K562 (cell line): Measurements from ENCODE around the gene PCSK6. TPM values are rescaled to one million over a fixed set of nuclear protein-coding genes. Genes with fewer than 3 reads are reported as not detected.

Experiments used
- CREB1 ChIP-seq, 2 experiments: sonication (generic) in 1 of 2; formaldehyde crosslinking in 1 of 2; IDR thresholded peaks; 2 replicates each; pipeline versions ENCODE4 v1.6.1 to v1.8.0; 2012 to 2022; ENCODE audit warnings: inconsistent platforms in 1 of 2, mild to moderate bottlenecking in 1 of 2, missing genetic modification reagents in 1 of 2, moderate library complexity in 1 of 2
- HCFC1 ChIP-seq: IDR thresholded peaks from 2 replicates; pipeline ENCODE4 v1.6.1; 2012; ENCODE audit warnings: low read depth, low read length, improper control_type of control experiment
- L3MBTL2 ChIP-seq: fragments of 450-650 bp; IDR thresholded peaks from 2 replicates; pipeline ENCODE4 v1.6.1; 2016; ENCODE audit warnings: mild to moderate bottlenecking, moderate library complexity
- LCOR ChIP-seq: sonication (generic); formaldehyde crosslinking; IDR thresholded peaks from 2 replicates; pipeline ENCODE4 v1.8.0; 2022; ENCODE audit warnings: mild to moderate bottlenecking, missing genetic modification reagents
- NBN ChIP-seq: fragments of 450-650 bp; IDR thresholded peaks from 2 replicates; pipeline ENCODE4 v1.6.1; 2016; ENCODE audit warnings: low read depth, mild to moderate bottlenecking
- RCOR1 ChIP-seq, 2 experiments: IDR thresholded peaks; 2 replicates each; pipeline ENCODE4 v1.6.1; 2012; ENCODE audit warnings: low read depth in 2 of 2, low read length in 2 of 2, borderline replicate concordance in 1 of 2, improper control_type of control experiment in 1 of 2
- TEAD2 ChIP-seq: fragments of 450-650 bp; IDR thresholded peaks from 2 replicates; pipeline ENCODE4 v1.6.1; 2016; ENCODE audit warnings: missing genetic modification characterization, control low read depth, missing compliant biosample characterization
- ZNF589 ChIP-seq: fragments of 200-800 bp; sonication (Bioruptor generic); IDR thresholded peaks from 2 replicates; pipeline ENCODE4 v1.6.1; 2016; ENCODE audit warnings: low read depth, missing genetic modification characterization, missing compliant biosample characterization
- polyA plus RNA-seq, 8 experiments: library from polyadenylated mRNA; depleted of rRNA in 4 of 8; stranded (reverse) in 5 of 8; unstranded in 3 of 8; fragments of >200 nt; fragmentation: Nextera tagmentation in 2 of 8; fragmentation: Illumina TruSeq in 1 of 8; extraction: Ambion mirVana in 2 of 8; extraction: Trizol in 1 of 8; gene quantifications; 2 replicates each; pipeline versions ENCODE4 v1.2.1 to v1.2.3, GENCODE V29; 2011 to 2014; ENCODE audit warnings: inconsistent platforms in 1 of 8, missing spikeins in 1 of 8
- total RNA-seq, 7 experiments: library from RNA; depleted of rRNA in 6 of 7; stranded (reverse); fragments of >200 nt in 6 of 7; fragmentation: Illumina TruSeq in 2 of 7; extraction: Trizol in 2 of 7; gene quantifications; 2 replicates each; pipeline versions ENCODE4 v1.2.1 to v1.2.3, GENCODE V29; 2011 to 2021; ENCODE audit warnings: low replicate concordance in 1 of 7
- TF ChIP-seq, protein P1 (sequence below), 2 experiments: IDR thresholded peaks in 1 of 2; conservative IDR thresholded peaks in 1 of 2; 2 replicates each; pipeline ENCODE4 v1.6.1; 2016; ENCODE audit warnings: low read depth in 2 of 2, mild to moderate bottlenecking in 1 of 2, missing compliant biosample characterization in 1 of 2, missing genetic modification characterization in 1 of 2, moderate library complexity in 1 of 2
- TF ChIP-seq, protein P2 (sequence below): fragments of 250-450 bp; sonication (Bioruptor Pico); IDR thresholded peaks from 2 replicates; pipeline ENCODE4 v1.4.0; 2020; ENCODE audit warnings: mild to moderate bottlenecking, moderate library complexity

PCSK6 gene
- total and polyA plus RNA-seq, 9 of the 15 experiments (the other 6 are each of a cell fraction or from before 2014, with no cell fraction given), result 2.2 to 32.6 (median 14.5) TPM

DNA sequence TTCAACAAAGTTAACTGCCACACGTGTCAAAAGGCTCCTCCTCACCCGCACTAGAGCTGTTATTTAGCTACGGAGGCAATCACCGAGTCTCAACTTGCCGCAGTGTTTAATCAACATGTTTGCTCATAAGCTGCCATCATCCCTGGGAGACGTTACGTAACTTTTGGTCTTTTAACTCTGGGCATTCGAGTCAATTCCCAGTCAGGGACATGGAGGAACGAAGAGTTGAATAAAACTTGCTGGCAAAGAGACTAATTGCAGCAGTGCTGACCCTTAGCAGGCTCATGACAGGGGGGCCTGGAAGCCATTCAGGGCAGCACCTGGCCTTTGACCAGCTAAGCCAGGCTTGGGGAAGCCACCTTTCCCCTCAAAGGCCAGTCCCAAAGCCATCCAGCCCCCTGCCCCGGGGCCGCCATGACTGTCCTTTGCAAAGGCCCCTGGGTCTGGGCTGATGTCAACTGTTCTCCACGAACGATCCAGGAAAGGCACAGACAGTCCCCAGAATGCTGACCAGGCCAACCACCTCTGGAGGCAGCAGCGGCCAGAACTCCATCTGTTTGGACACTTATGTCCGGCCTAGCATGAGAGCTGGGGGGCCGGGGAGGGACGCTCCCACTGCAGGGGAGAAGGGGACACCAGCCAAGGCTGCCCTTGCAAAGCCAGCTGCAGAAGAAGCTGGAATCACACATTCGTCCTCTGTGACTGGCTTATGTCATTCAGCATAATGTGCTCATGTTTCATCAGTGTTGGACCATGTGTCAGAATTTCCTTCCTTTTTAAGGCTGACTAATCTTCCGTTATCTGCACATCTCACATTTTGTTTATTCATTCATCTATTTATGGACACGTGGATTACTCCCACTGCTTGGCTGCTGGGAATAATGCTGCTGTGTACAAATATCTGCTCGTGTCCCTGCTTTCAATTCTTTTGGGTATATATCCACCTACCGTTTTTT is 43.7 kb downstream of the PCSK6 start (continued):
- TF ChIP-seq, protein P1, sequence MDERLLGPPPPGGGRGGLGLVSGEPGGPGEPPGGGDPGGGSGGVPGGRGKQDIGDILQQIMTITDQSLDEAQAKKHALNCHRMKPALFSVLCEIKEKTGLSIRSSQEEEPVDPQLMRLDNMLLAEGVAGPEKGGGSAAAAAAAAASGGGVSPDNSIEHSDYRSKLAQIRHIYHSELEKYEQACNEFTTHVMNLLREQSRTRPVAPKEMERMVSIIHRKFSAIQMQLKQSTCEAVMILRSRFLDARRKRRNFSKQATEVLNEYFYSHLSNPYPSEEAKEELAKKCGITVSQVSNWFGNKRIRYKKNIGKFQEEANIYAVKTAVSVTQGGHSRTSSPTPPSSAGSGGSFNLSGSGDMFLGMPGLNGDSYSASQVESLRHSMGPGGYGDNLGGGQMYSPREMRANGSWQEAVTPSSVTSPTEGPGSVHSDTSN (CRISPR knock-in tag; IDR thresholded peaks at IDR 0.05; ENCODE audit: low read depth), result no peak
- TF ChIP-seq, protein P1 (tag; conservative IDR thresholded peaks at IDR 0.05; ENCODE audit: low read depth), result peak; percentile 74
- TF ChIP-seq HCFC1 (no peak), TEAD2 (tag) (no peak), LCOR (CRISPR knock-in tag) (no peak), CREB1 (IDR thresholded peaks at IDR 0.05) (peak; percentile 18; the same call in 1 of the 2 replicates), CREB1 (CRISPR knock-in tag; IDR thresholded peaks at IDR 0.05) (no peak; the same call in 1 of the 2 replicates), NBN (peak; percentile 65; the same call in 1 of the 2 replicates), L3MBTL2 (peak; percentile 85), ZNF589 (CRISPR knock-in tag) (peak; percentile 67), RCOR1 (IDR thresholded peaks at IDR 0.05; ENCODE audit: borderline replicate concordance in 1 of 2, low read depth in 2 of 2, low read length in 2 of 2) (peak in 1 of 2 experiments; percentile 63; a peak in 1 of 4 replicates)
- TF ChIP-seq, protein P2, sequence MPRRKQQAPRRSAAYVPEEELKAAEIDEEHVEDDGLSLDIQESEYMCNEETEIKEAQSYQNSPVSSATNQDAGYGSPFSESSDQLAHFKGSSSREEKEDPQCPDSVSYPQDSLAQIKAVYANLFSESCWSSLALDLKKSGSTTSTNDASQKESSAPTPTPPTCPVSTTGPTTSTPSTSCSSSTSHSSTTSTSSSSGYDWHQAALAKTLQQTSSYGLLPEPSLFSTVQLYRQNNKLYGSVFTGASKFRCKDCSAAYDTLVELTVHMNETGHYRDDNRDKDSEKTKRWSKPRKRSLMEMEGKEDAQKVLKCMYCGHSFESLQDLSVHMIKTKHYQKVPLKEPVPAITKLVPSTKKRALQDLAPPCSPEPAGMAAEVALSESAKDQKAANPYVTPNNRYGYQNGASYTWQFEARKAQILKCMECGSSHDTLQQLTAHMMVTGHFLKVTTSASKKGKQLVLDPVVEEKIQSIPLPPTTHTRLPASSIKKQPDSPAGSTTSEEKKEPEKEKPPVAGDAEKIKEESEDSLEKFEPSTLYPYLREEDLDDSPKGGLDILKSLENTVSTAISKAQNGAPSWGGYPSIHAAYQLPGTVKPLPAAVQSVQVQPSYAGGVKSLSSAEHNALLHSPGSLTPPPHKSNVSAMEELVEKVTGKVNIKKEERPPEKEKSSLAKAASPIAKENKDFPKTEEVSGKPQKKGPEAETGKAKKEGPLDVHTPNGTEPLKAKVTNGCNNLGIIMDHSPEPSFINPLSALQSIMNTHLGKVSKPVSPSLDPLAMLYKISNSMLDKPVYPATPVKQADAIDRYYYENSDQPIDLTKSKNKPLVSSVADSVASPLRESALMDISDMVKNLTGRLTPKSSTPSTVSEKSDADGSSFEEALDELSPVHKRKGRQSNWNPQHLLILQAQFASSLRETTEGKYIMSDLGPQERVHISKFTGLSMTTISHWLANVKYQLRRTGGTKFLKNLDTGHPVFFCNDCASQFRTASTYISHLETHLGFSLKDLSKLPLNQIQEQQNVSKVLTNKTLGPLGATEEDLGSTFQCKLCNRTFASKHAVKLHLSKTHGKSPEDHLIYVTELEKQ (CRISPR knock-in tag), result peak; percentile 46; the same call in 1 of the 2 replicates
